ENCODE results near the gene MYBBP1A.

DNA sequence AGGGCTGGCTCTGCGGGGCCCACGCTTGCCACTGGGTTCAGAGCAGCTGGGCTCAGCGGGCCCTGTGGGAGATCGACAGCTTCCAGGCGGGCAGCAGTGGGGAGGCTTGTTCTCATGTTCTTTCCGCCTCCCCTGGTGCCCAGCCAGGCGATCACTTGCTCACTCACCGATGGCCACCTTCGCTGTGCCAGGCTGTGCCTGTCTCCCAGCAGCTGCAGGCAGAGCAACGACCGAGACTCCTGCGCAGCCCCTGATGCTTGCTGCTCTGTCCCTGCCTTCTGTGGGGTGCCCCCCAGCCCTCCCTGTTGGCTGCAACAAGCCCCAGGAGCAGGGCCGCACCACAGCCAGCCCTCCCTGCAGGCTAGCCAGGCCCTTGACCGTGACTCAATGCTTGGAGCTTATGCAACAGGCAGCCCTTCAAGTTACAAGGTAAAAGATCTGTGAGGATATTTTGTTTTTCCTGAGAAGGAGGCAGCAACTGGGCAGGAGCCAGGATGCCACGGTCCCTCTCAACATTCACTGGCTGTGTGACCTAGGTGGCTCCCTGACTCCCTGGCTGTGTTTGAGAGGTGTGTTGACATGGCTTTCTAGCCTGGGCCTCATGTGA, 66.1 kb downstream of the MYBBP1A start:
- TF ChIP-seq MTF1 (CRISPR knock-in tag; IDR thresholded peaks at IDR 0.05; ENCODE audit: borderline replicate concordance), result no peak
- TF ChIP-seq ZKSCAN3 (CRISPR knock-in tag; IDR thresholded peaks at IDR 0.05), result no peak
- TF ChIP-seq, protein P1, sequence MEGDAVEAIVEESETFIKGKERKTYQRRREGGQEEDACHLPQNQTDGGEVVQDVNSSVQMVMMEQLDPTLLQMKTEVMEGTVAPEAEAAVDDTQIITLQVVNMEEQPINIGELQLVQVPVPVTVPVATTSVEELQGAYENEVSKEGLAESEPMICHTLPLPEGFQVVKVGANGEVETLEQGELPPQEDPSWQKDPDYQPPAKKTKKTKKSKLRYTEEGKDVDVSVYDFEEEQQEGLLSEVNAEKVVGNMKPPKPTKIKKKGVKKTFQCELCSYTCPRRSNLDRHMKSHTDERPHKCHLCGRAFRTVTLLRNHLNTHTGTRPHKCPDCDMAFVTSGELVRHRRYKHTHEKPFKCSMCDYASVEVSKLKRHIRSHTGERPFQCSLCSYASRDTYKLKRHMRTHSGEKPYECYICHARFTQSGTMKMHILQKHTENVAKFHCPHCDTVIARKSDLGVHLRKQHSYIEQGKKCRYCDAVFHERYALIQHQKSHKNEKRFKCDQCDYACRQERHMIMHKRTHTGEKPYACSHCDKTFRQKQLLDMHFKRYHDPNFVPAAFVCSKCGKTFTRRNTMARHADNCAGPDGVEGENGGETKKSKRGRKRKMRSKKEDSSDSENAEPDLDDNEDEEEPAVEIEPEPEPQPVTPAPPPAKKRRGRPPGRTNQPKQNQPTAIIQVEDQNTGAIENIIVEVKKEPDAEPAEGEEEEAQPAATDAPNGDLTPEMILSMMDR (IDR thresholded peaks at IDR 0.05 in 2 of 3, conservative IDR thresholded peaks at IDR 0.05 in 1 of 3; ENCODE audit: insufficient read depth in 2 of 3, low read depth in 1 of 3, low read length in 3 of 3), result no peak
- no peak for TF ChIP-seq TBL1XR1 (IDR thresholded peaks at IDR 0.05; ENCODE audit: low read length in 2 of 2)
- TF ChIP-seq POLR2A (conservative IDR thresholded peaks at IDR 0.05), result no peak

All from K562 (cell line).